Endothelial cell of umbilical vein (primary cell): ENCODE results near the gene SMOC1. TPM values are rescaled to one million over a fixed set of nuclear protein-coding genes. Genes with fewer than 3 reads are reported as not detected.

Experiments used
- BruUV-seq: library from RNA; stranded (reverse); fragments of 400-500 nt; replicated peaks from 2 replicates; lab custom pipeline; 2021; lab: Mats Ljungman, UMichigan
- CTCF ChIA-PET: fragments of 300-600, 350-600 bp; sonication (Branson Sonifier 250); formaldehyde crosslinking; loops from one replicate; lab custom pipeline; 2021; ENCODE audit warnings: antibody characterized with exemption, inconsistent platforms; lab: Charles Lee
- POLR2A ChIA-PET: fragments of 300-600, 350-600 bp; sonication (Branson Sonifier 250); formaldehyde crosslinking; loops from one replicate; lab custom pipeline; 2021; ENCODE audit warnings: antibody characterized with exemption, inconsistent platforms; lab: Charles Lee
- DNase-seq: peaks from one replicate; pipeline ENCODE4 v3.0.0-alpha.2; 2011; ENCODE audit warnings: low read depth, low spot score
- FAIRE-seq: peaks from 2 replicates; lab custom pipeline; 2011; peaks lifted over from hg19 to GRCh38; lab: Jason Lieb, UNC
- H2AFZ ChIP-seq: 2 replicates; pipeline ENCODE4 v1.6.0; 2012; ENCODE audit warnings: low read depth, low read length, control low read depth, inconsistent platforms
- H3K27ac ChIP-seq: 2 replicates; pipeline ENCODE4 v1.5.1; 2011; ENCODE audit warnings: low read depth, mild to moderate bottlenecking, control low read depth, low read length, moderate library complexity; ENCODE audit not compliant: insufficient read depth
- H3K27me3 ChIP-seq, 2 experiments: 2 replicates each; pipeline versions ENCODE4 v1.6.0 to v1.6.1; 2011; ENCODE audit warnings: low read length in 2 of 2, mixed read lengths in 1 of 2; ENCODE audit not compliant: control insufficient read depth in 2 of 2, insufficient read depth in 2 of 2
- H3K36me3 ChIP-seq, 2 experiments: 2 replicates in 1 of 2; 3 replicates in 1 of 2; pipeline ENCODE4 v1.5.1; 2011; ENCODE audit warnings: low read length in 2 of 2, mild to moderate bottlenecking in 1 of 2, moderate library complexity in 1 of 2; ENCODE audit not compliant: control insufficient read depth in 2 of 2, insufficient read depth in 2 of 2; ENCODE audit errors: extremely low read depth in 1 of 2
- H3K4me1 ChIP-seq: 3 replicates; pipeline ENCODE4 v1.5.1; 2011; ENCODE audit warnings: mild to moderate bottlenecking, low read length; ENCODE audit not compliant: control insufficient read depth, insufficient read depth; ENCODE audit errors: extremely low read depth
- H3K4me2 ChIP-seq: 2 replicates; pipeline ENCODE4 v1.6.1; 2011; ENCODE audit warnings: low read length, control low read depth, mixed read lengths; ENCODE audit not compliant: insufficient read depth
- H3K4me3 ChIP-seq, 3 experiments: fragments of 200-600 bp in 1 of 3; sonication (generic), shearing (Covaris generic) in 1 of 3; replicated peaks in 1 of 3; 2 replicates each; pipeline ENCODE4 v1.5.1; 2011 to 2016; ENCODE audit warnings: control low read depth in 3 of 3, low read length in 3 of 3, mild to moderate bottlenecking in 2 of 3, inconsistent platforms in 1 of 3, low read depth in 1 of 3, moderate library complexity in 1 of 3; ENCODE audit not compliant: insufficient read depth in 1 of 3
- H3K79me2 ChIP-seq: 2 replicates; pipeline ENCODE4 v1.6.0; 2012; ENCODE audit warnings: low read length, inconsistent platforms; ENCODE audit not compliant: control insufficient read depth, insufficient read depth
- H3K9ac ChIP-seq: replicated peaks from 2 replicates; pipeline ENCODE3; 2011; ENCODE audit warnings: low read length, control low read depth; ENCODE audit not compliant: insufficient read depth; ENCODE audit errors: extremely low read depth
- H3K9me1 ChIP-seq: replicated peaks from 3 replicates; pipeline ENCODE4 v1.6.0; 2011; ENCODE audit warnings: mild to moderate bottlenecking, low read length; ENCODE audit not compliant: control insufficient read depth, insufficient read depth; ENCODE audit errors: extremely low read depth
- H3K9me3 ChIP-seq: replicated peaks from 2 replicates; pipeline ENCODE4 v1.5.1; 2012; ENCODE audit warnings: low read length, inconsistent platforms; ENCODE audit not compliant: control insufficient read depth, insufficient read depth
- H4K20me1 ChIP-seq: replicated peaks from 2 replicates; pipeline ENCODE3; 2011; ENCODE audit warnings: mild to moderate bottlenecking, low read length; ENCODE audit not compliant: control insufficient read depth, insufficient read depth; ENCODE audit errors: extremely low read depth
- EZH2 ChIP-seq: IDR thresholded peaks from 2 replicates; pipeline ENCODE4 v1.6.1; 2012; ENCODE audit warnings: borderline replicate concordance, low read depth, mild to moderate bottlenecking, moderate library complexity, low read length, inconsistent platforms; ENCODE audit not compliant: severe bottlenecking
- FOS ChIP-seq: IDR thresholded peaks from 2 replicates; pipeline ENCODE4 v1.6.1; 2011; ENCODE audit warnings: mild to moderate bottlenecking, low read length, moderate library complexity, borderline replicate concordance; ENCODE audit not compliant: insufficient read depth
- GATA2 ChIP-seq: IDR thresholded peaks from 2 replicates; pipeline ENCODE4 v1.7.0; 2011; ENCODE audit warnings: low read depth, mild to moderate bottlenecking, moderate library complexity, mixed read lengths, low read length; ENCODE audit not compliant: insufficient read length, insufficient read depth
- JUN ChIP-seq: IDR thresholded peaks from 2 replicates; pipeline ENCODE4 v1.6.1; 2011; ENCODE audit warnings: borderline replicate concordance, low read depth; ENCODE audit not compliant: insufficient read length, insufficient read depth
- MYC ChIP-seq: IDR thresholded peaks from one replicate; pipeline ENCODE4 v1.6.1; 2011; ENCODE audit warnings: mild to moderate bottlenecking, low read depth, low read length
- POLR2A ChIP-seq: IDR thresholded peaks from 2 replicates; pipeline ENCODE4 v1.6.1; 2012; ENCODE audit warnings: low read depth, mild to moderate bottlenecking, control low read depth, low read length
- POLR2AphosphoS5 ChIP-seq: IDR thresholded peaks from 2 replicates; pipeline ENCODE4 v1.6.1; 2012; ENCODE audit warnings: low read depth, mild to moderate bottlenecking, control low read depth, low read length, moderate library complexity; ENCODE audit not compliant: insufficient read depth
- dilution Hi-C: fragments of 300-500 bp; cut with MboI; formaldehyde crosslinking; loops from one replicate; pipeline ENCODE4 v1.15.0; 2019; ENCODE audit warnings: low sequenced_read_pairs; ENCODE audit not compliant: extremely low pct_ligation_motif_present
- intact Hi-C: fragments of 100-400 bp; cut with micrococcal nuclease; formaldehyde crosslinking; loops from one replicate; pipeline ENCODE4 v1.10.0; 2022
- polyA plus RNA-seq, 4 experiments: library from polyadenylated mRNA; depleted of rRNA in 3 of 4; stranded (reverse) in 3 of 4; unstranded in 1 of 4; fragments of >200 nt; gene quantifications; 2 replicates each; pipeline versions ENCODE4 v1.2.1 to v1.2.3, GENCODE V29; 2011 to 2012; ENCODE audit warnings: missing spikeins in 1 of 4
- total RNA-seq: library from RNA; stranded (reverse); gene quantifications from 2 replicates; pipeline ENCODE4 v1.2.3, GENCODE V29; 2021
- TF ChIP-seq, protein P1 (sequence below), 2 donors: IDR thresholded peaks; 1 replicate in 1 of 2; 2 replicates in 1 of 2; pipeline ENCODE4 v1.5.1; 2011; ENCODE audit warnings: low read length in 2 of 2, mild to moderate bottlenecking in 2 of 2, moderate library complexity in 2 of 2, control low read depth in 1 of 2, inconsistent platforms in 1 of 2, low read depth in 1 of 2; ENCODE audit not compliant: insufficient read depth in 1 of 2; ENCODE audit errors: extremely low read depth in 1 of 2
- TF ChIP-seq, protein P2 (sequence below): IDR thresholded peaks from 2 replicates; pipeline ENCODE4 v1.6.1; 2011; ENCODE audit not compliant: insufficient read depth, insufficient read length

Gene SMOC1
- total and polyA plus RNA-seq, 2 donors (not counting 3 experiments of a cell fraction or from before 2014, with no cell fraction given), result 0.97 to 1.1 TPM

DNA sequence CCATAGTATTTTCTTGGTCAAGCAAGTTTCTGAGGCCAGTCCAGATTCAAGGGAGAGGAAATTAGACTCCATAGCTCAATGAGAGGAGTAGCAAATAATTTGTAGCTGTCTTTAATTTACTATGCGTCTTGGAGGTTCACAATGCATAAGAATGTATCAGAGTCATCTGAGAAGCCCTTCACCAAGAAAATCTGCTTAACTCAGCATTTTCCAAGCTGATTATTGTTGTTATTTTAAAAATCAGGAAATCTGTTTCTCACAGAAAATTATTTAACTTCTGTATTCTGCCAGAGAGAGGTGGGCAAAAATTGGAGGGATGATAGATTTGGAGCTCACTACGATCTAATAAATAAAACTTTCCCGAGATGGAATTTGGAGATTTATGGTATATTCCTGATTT is 72.0 kb downstream of the SMOC1 start:
- Histone ChIP-seq H3K36me3 (no peaks in the 10 kb centered on the region), H3K9ac (no peak overlapping the region), H3K27ac (no peak overlapping the region), H3K9me3 (no peaks in the 10 kb centered on the region), H2AFZ (no peak overlapping the region), H3K9me1 (no peaks in the 10 kb centered on the region), H3K27me3 (no peaks in the 10 kb centered on the region), H3K4me3 (no peak overlapping the region), H3K4me2 (no peak overlapping the region), H4K20me1 (no peaks in the 10 kb centered on the region), H3K4me1 (no peaks in the 10 kb centered on the region), H3K79me2 (no peaks in the 10 kb centered on the region)
- BruUV-seq, result no TSS peak
- ChIA-PET POLR2A (no interaction called here), CTCF (interaction anchor here (0.7 to 0.8 kb wide), 2 partner anchors 16 to 35 kb away, joined by 3 read pairs; no protein-coding TSS in a partner anchor)
- no peak for DNase-seq
- intact Hi-C loops, result no loop called here
- no peak for FAIRE-seq
- dilution Hi-C loops, result no loop called here
- TF ChIP-seq, protein P1, sequence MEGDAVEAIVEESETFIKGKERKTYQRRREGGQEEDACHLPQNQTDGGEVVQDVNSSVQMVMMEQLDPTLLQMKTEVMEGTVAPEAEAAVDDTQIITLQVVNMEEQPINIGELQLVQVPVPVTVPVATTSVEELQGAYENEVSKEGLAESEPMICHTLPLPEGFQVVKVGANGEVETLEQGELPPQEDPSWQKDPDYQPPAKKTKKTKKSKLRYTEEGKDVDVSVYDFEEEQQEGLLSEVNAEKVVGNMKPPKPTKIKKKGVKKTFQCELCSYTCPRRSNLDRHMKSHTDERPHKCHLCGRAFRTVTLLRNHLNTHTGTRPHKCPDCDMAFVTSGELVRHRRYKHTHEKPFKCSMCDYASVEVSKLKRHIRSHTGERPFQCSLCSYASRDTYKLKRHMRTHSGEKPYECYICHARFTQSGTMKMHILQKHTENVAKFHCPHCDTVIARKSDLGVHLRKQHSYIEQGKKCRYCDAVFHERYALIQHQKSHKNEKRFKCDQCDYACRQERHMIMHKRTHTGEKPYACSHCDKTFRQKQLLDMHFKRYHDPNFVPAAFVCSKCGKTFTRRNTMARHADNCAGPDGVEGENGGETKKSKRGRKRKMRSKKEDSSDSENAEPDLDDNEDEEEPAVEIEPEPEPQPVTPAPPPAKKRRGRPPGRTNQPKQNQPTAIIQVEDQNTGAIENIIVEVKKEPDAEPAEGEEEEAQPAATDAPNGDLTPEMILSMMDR (IDR thresholded peaks at IDR 0.05; ENCODE audit: extremely low read depth in 1 of 2, insufficient read depth in 1 of 2, low read depth in 1 of 2, low read length in 2 of 2), result no peak
- no peak for TF ChIP-seq POLR2AphosphoS5
- TF ChIP-seq, protein P2, sequence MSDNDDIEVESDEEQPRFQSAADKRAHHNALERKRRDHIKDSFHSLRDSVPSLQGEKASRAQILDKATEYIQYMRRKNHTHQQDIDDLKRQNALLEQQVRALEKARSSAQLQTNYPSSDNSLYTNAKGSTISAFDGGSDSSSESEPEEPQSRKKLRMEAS, result no peak

DNA sequence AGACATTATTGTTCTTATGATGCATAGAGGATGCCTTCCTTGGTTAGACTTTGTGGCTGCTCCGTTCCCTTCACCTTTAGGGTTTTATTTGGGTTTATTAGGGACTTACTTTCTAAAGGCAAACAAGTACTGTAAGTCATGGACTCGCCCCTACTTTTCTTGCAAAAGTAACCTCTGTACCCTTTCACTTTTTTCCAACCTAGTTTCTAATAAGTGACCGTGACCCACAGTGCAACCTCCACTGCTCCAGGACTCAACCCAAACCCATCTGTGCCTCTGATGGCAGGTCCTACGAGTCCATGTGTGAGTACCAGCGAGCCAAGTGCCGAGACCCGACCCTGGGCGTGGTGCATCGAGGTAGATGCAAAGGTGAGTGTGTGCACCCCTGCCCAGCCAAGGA is 72.7 kb downstream of the SMOC1 start:
- H3K79me2 ChIP-seq, result no peaks in the 10 kb centered on the region
- no peaks in the 10 kb centered on the region for H4K20me1 ChIP-seq
- DNase-seq (no peak), FAIRE-seq (no peak)
- no peaks in the 10 kb centered on the region for H3K9me1 ChIP-seq
- no peaks in the 10 kb centered on the region for H3K4me1 ChIP-seq
- BruUV-seq, result no TSS peak
- dilution Hi-C loops, result no loop called here
- H3K27me3 ChIP-seq, result no peaks in the 10 kb centered on the region
- H3K36me3 ChIP-seq, result no peaks in the 10 kb centered on the region
- no peak overlapping the region for H3K4me3 ChIP-seq
- intact Hi-C loops, result no loop called here
- H2AFZ ChIP-seq, result no peak overlapping the region
- H3K9me3 ChIP-seq, result no peaks in the 10 kb centered on the region
- no peak overlapping the region for H3K27ac ChIP-seq
- TF ChIP-seq, protein P1 (IDR thresholded peaks at IDR 0.05; ENCODE audit: extremely low read depth in 1 of 2, insufficient read depth in 1 of 2, low read depth in 1 of 2, low read length in 2 of 2), result no peak
- TF ChIP-seq JUN (no peak), FOS (no peak), POLR2A (no peak), MYC (no peak), GATA2 (no peak), EZH2 (no peak), POLR2AphosphoS5 (no peak)
- TF ChIP-seq, protein P2, result no peak
- ChIA-PET CTCF (no interaction called here), POLR2A (no interaction called here)
- H3K9ac ChIP-seq, result no peak overlapping the region
- H3K4me2 ChIP-seq, result no peak overlapping the region
